ENCODE results near the gene C6orf120. TPM values are rescaled to one million over a fixed set of nuclear protein-coding genes. Genes with fewer than 3 reads are reported as not detected.

The C6orf120 gene
- total RNA-seq, 1 experiment from 2014 or later: 20.6 TPM

DNA sequence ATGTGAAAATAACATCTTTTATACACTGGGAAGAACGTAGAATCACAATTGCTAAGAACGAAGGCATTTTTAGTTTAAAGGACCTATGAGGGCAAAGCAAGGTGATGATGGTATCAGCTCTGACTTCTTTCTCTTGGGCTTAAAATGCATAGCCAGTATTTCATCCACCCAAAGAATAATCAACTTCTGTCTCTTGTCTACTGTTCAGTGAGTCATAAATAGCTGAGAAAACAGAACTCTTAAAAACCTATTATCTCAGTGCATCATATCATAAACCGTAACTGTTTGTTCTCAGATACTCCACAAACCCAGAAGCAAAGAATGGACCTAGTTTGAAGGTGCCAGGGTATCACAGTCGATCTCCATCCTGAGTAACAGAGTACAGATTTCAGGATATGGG is 17.2 kb downstream of the C6orf120 start (continued):
- TF ChIP-seq, protein P1, sequence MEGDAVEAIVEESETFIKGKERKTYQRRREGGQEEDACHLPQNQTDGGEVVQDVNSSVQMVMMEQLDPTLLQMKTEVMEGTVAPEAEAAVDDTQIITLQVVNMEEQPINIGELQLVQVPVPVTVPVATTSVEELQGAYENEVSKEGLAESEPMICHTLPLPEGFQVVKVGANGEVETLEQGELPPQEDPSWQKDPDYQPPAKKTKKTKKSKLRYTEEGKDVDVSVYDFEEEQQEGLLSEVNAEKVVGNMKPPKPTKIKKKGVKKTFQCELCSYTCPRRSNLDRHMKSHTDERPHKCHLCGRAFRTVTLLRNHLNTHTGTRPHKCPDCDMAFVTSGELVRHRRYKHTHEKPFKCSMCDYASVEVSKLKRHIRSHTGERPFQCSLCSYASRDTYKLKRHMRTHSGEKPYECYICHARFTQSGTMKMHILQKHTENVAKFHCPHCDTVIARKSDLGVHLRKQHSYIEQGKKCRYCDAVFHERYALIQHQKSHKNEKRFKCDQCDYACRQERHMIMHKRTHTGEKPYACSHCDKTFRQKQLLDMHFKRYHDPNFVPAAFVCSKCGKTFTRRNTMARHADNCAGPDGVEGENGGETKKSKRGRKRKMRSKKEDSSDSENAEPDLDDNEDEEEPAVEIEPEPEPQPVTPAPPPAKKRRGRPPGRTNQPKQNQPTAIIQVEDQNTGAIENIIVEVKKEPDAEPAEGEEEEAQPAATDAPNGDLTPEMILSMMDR (IDR thresholded peaks at IDR 0.05 in 2 of 3, conservative IDR thresholded peaks at IDR 0.05 in 1 of 3; ENCODE audit: borderline replicate concordance in 1 of 3, insufficient read depth in 1 of 3, low read depth in 2 of 3, low read length in 2 of 3): no peak

DNA sequence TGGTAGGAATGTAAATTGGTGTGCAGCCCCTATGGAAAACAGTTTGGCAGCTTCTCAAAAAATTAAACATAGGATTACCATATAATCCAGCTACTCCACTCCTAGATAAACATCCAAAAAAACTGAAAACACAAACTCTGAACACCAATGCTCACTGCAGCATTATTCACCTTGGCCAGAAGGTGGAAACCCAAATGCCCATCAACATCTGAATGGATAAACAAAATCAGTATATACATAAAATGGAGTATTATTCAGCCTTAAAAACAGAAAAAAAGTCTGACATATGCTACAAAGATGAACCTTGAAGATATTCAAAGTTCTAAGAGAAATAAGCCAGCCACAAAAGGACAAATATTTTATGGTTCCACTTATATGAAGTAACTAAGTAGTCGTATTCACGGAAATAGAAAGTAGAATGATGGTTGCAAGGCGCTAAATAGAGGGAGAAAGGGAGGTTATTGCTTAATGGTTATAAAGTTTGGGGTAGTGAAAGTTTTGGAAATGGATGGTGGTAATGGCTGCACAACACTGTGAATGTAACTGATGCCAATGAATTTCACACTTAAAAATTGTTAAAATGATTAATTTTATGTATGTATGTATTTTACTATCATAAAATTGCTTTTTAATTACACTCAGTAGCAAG is 18.4 kb downstream of the C6orf120 start:
- no peaks in the 10 kb centered on the region for H3K9me3 ChIP-seq (ENCODE audit: control insufficient read depth in 1 of 2, insufficient read depth in 1 of 2, low read depth in 1 of 2, low read length in 2 of 2)
- DNase-seq (ENCODE audit: low read depth, low spot score) (no peak), ATAC-seq (no peak)
- ChIA-PET POLR2A (no interaction called here), RAD21 (ENCODE audit: low non-redundant PET in 1 of 2, low total read pairs in 2 of 2, uncharacterized antibody in 2 of 2, unreplicated experiment in 2 of 2) (no interaction called here), CTCF (no interaction called here)
- TF ChIP-seq, protein P1 (IDR thresholded peaks at IDR 0.05 in 2 of 3, conservative IDR thresholded peaks at IDR 0.05 in 1 of 3; ENCODE audit: borderline replicate concordance in 1 of 3, insufficient read depth in 1 of 3, low read depth in 2 of 3, low read length in 2 of 3): peak in 2 of 3 experiments; percentile 14 to 27; a peak in 2 of 6 replicates
- no peak for TF ChIP-seq POLR2AphosphoS5 (IDR thresholded peaks at IDR 0.05; ENCODE audit: low read depth, low read length)
- no TSS peak for BruUV-seq (replicated peaks)
- H3K79me2 ChIP-seq (ENCODE audit: insufficient read depth, low read length): peaks cover 63% of the 10 kb centered on the region
- no peaks in the 10 kb centered on the region for H3K27me3 ChIP-seq (ENCODE audit: insufficient read depth, low read length)
- H3K27ac ChIP-seq (ENCODE audit: low read depth, low read length): no peak overlapping the region
- H2AFZ ChIP-seq (ENCODE audit: low read depth, low read length, poor library complexity, severe bottlenecking): no peak overlapping the region
- no peak overlapping the region for H3K9ac ChIP-seq (ENCODE audit: low read length)
- H4K20me1 ChIP-seq (ENCODE audit: insufficient read depth): 0 out of 2 replicates have a peak, but pooled peaks cover 4% of the 10 kb centered on the region
- peaks cover 4 to 12% of the 10 kb centered on the region in 2 experiments; a peak in 2 of 4 replicates for H3K36me3 ChIP-seq (ENCODE audit: control insufficient read depth in 1 of 2, insufficient read depth in 2 of 2, low read length in 2 of 2)
- no peak overlapping the region for H3K4me2 ChIP-seq (ENCODE audit: low read length)
- no peaks in the 10 kb centered on the region for H3K9me2 ChIP-seq (ENCODE audit: insufficient read depth)
- peaks cover 16 to 22% of the 10 kb centered on the region in 2 experiments for H3K4me1 ChIP-seq (ENCODE audit: control insufficient read depth in 1 of 2, insufficient read depth in 2 of 2, low read length in 2 of 2)
- intact Hi-C loops (cut with micrococcal nuclease): no loop called here
- H3K4me3 ChIP-seq (replicated peaks in 1 of 2; ENCODE audit: low read depth in 1 of 2, low read length in 2 of 2): no peak overlapping the region
